Fibroblast of pulmonary artery (primary cell): ENCODE measurements around the gene UGT1A1.
"Not testable (repeated sequence)": the region's sequence is repeated elsewhere in the genome, so short reads cannot be mapped to it uniquely, and the experiment has no call there.

ENCODE experiments used
- DNase-seq: peaks from one replicate; pipeline ENCODE4 v3.0.0-alpha.2; 2010; ENCODE audit warnings: low read depth
- H3K4me3 ChIP-seq: replicated peaks from 2 replicates; pipeline ENCODE4 v1.5.1; 2011; ENCODE audit warnings: low read depth, mild to moderate bottlenecking, control low read depth, low read length, moderate library complexity
- TF ChIP-seq, protein P1 (sequence below): IDR thresholded peaks from 2 replicates; pipeline ENCODE4 v1.5.1; 2011; ENCODE audit warnings: mild to moderate bottlenecking, control low read depth, low read length, inconsistent platforms; ENCODE audit errors: missing control alignments

UGT1A1 gene

DNA sequence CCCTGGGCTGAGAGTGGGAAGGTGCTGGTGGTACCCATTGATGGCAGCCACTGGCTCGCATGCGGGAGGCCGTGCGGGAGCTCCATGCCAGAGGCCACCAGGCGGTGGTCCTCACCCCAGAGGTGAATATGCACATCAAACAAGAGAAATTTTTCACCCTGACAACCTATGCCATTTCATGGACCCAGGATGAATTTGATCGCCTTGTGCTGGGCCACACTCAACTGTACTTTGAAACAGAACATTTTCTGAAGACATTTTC is 12.9 kb upstream of the UGT1A1 start:
- DNase-seq, result no peak
- TF ChIP-seq, protein P1, sequence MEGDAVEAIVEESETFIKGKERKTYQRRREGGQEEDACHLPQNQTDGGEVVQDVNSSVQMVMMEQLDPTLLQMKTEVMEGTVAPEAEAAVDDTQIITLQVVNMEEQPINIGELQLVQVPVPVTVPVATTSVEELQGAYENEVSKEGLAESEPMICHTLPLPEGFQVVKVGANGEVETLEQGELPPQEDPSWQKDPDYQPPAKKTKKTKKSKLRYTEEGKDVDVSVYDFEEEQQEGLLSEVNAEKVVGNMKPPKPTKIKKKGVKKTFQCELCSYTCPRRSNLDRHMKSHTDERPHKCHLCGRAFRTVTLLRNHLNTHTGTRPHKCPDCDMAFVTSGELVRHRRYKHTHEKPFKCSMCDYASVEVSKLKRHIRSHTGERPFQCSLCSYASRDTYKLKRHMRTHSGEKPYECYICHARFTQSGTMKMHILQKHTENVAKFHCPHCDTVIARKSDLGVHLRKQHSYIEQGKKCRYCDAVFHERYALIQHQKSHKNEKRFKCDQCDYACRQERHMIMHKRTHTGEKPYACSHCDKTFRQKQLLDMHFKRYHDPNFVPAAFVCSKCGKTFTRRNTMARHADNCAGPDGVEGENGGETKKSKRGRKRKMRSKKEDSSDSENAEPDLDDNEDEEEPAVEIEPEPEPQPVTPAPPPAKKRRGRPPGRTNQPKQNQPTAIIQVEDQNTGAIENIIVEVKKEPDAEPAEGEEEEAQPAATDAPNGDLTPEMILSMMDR, result no peak
- no peak overlapping the region for H3K4me3 ChIP-seq

DNA sequence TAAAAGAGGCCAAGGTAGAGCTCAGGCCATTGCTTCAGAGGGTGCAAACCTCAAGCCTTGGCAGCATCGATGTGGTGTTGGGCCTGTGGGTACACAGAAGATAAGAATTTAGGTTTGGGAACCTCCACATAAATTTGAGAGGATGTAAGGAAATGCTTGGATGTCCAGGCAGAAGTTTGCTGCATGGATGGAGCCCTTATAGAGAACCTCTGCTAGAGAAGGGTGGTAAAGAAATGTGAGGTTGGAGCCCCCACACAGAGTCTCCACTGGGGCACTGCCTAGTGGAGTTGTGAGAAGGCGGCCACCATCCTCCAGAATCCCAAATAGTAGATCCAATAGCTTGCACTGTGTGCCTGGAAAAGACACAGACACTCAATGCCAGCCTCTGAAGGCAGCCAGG is 9.4 kb upstream of the UGT1A1 start:
- not testable (repeated sequence) for H3K4me3 ChIP-seq, DNase-seq

- not testable (repeated sequence) for DNase-seq, H3K4me3 ChIP-seq
These were observed 8.7 kb upstream of the UGT1A1 start for GRCh38 chr2:233751212-233752009.

DNA sequence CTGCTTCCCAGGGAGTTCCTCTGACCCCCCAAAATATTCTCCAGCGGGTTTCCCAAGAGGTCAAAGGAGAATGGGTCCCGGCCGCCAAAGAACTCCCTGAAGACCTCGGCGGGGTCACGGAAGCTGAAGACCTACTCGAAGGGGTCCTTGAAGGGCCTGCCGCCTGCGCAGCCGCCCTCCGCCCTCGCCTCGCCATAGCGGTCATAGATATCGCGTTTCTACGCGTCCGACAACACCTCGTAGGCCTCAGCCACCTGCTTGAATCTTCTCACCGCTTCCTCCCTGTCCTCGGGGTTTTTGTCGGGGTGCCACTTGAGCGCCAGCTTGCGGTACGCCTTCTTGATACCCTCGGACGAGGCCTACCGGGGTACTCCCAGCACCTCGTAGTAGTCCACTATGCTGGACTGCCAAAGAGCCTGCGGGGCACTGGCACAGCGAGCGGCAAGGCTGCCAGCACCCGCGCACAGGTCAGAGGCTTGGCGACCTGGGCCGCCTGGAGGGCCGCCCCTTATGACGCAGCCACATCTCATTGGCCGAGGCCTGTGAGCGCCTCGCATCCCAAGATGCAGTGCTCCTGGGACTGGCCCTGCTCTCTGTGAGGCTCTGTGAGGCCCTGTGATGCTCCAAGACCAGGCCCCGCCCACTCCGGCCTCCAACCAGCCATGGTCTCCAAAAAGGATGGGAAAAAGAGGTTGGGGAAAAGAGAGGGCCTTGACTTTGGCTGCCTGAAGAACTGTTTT is 5.0 kb upstream of the UGT1A1 start:
- DNase-seq, result no peak
- no peak overlapping the region for H3K4me3 ChIP-seq
- TF ChIP-seq, protein P1, result no peak

DNA sequence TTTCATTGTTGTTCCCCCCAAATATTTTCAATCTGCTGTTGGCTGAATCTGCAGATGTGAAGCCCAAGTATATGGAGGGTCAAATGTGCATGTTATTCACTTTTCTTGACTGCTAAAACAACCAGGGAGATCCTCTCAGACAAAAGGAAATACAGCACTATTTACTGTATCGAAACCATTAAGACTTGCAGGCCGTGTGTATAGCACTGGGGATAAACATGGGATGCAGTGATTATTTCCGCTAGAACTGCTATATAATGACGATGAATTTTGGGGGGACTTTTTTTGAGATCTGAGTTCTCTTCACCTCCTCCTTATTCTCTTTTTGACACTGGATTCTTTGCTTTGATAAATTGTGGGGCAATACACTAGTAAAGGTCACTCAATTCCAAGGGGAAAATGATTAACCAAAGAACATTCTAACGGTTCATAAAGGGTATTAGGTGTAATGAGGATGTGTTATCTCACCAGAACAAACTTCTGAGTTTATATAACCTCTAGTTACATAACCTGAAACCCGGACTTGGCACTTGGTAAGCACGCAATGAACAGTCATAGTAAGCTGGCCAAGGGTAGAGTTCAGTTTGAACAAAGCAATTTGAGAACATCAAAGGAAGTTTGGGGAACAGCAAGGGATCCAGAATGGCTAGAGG is 3.5 kb upstream of the UGT1A1 start:
- TF ChIP-seq, protein P1, result no peak
- DNase-seq, result no peak
- H3K4me3 ChIP-seq, result no peak overlapping the region

GRCh38 chr2:233758141-233758540 is 1.9 kb upstream of the UGT1A1 start:
- TF ChIP-seq, protein P1, result no peak
- H3K4me3 ChIP-seq, result no peak overlapping the region
- DNase-seq, result no peak

DNA sequence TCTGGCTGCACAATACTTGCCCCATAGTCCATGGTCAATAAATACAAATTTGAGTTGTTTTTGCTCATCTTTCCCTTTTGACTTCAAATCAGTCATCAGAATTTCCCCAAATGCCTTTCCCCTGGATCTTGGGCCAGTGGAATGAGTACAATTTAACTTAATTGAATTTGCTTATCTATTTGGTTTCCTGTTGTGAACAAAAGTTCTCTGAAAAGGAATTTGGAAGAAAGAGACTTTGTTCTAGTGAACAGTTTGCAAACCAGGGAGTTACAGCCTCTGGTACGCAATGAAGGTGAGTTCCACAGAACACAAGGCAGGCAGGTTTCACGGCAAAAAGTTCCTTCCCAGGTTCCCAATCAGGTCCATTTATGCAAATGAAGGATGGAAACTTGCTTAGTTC is 1.2 kb upstream of the UGT1A1 start:
- peak; percentile 66 for DNase-seq
- no peak overlapping the region for H3K4me3 ChIP-seq
- TF ChIP-seq, protein P1, result no peak
